GM18868 (cell line): ENCODE measurements around the gene LGR5.

Source experiments
- ATAC-seq: cut with Tn5 transposase; IDR thresholded peaks from one replicate; pipeline ENCODE4 v1.9.1; 2021; ENCODE audit warnings: mild to moderate bottlenecking, moderate library complexity; ENCODE audit not compliant: unreplicated experiment

LGR5 gene, protein sequence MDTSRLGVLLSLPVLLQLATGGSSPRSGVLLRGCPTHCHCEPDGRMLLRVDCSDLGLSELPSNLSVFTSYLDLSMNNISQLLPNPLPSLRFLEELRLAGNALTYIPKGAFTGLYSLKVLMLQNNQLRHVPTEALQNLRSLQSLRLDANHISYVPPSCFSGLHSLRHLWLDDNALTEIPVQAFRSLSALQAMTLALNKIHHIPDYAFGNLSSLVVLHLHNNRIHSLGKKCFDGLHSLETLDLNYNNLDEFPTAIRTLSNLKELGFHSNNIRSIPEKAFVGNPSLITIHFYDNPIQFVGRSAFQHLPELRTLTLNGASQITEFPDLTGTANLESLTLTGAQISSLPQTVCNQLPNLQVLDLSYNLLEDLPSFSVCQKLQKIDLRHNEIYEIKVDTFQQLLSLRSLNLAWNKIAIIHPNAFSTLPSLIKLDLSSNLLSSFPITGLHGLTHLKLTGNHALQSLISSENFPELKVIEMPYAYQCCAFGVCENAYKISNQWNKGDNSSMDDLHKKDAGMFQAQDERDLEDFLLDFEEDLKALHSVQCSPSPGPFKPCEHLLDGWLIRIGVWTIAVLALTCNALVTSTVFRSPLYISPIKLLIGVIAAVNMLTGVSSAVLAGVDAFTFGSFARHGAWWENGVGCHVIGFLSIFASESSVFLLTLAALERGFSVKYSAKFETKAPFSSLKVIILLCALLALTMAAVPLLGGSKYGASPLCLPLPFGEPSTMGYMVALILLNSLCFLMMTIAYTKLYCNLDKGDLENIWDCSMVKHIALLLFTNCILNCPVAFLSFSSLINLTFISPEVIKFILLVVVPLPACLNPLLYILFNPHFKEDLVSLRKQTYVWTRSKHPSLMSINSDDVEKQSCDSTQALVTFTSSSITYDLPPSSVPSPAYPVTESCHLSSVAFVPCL

DNA sequence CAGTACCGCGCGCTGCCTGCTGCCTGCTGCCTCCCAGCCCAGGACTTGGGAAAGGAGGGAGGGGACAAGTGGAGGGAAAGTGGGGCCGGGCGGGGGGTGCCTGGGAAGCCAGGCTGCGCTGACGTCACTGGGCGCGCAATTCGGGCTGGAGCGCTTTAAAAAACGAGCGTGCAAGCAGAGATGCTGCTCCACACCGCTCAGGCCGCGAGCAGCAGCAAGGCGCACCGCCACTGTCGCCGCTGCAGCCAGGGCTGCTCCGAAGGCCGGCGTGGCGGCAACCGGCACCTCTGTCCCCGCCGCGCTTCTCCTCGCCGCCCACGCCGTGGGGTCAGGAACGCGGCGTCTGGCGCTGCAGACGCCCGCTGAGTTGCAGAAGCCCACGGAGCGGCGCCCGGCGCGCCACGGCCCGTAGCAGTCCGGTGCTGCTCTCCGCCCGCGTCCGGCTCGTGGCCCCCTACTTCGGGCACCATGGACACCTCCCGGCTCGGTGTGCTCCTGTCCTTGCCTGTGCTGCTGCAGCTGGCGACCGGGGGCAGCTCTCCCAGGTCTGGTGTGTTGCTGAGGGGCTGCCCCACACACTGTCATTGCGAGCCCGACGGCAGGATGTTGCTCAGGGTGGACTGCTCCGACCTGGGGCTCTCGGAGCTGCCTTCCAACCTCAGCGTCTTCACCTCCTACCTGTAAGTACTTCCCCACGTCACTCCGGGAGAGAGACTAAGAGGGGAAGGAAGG is at the start of gene LGR5:
Gene LGR5, plus strand, starts transcription at position 186 of the 732 bp plus-strand sequence. Its CDS starts 283 bp downstream, at position 469.
- peak; percentile 43 for ATAC-seq

DNA sequence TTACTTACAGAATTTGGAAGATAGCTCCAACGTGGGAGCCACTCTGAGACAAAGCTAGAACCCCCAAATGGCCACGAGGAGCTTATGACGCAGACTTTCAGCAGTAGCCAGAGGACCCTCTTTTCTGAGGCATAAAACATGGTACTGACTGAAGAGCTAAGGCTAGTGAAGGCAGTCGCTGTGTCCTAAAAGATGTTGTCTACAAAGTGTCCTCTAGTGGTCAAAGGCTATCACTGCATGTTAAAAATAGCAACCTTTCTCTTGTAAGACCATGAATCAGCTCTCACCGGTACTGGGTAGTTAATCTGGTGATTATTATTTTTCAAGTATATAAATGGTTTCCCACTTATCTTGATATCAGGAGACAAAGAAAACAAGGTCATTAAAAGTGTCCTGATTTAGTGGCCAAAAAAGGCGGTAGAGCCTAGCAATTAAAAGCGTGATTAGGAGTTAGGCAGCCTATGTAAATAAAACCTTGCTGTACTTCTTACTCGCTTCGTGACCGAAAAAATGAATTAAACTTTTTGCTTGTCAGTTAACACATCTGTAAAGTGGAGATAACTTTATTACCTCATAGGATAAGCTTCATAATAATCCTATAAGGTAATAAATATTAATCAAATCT is 47.0 kb upstream of the LGR5 start:
- peak; percentile 98 for ATAC-seq

DNA sequence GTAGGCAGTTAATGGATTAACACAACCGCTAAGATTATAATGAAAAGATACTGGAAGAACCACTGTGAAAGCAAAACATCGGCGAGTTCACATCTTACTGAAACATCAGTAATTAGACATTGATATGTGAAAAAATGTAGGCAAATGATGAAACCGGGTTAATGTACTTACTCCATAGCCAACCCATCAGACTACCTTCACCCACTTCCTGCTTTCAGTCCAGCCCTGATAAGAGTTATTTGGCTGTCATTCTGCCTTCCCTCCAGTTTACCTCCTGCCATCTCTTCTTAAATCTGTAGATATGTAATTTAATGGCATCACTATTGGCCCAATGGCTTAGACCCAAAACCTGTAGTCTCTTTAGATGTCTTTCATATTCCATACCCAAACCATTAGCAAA is 46.0 kb upstream of the LGR5 start:
- no peak for ATAC-seq

DNA sequence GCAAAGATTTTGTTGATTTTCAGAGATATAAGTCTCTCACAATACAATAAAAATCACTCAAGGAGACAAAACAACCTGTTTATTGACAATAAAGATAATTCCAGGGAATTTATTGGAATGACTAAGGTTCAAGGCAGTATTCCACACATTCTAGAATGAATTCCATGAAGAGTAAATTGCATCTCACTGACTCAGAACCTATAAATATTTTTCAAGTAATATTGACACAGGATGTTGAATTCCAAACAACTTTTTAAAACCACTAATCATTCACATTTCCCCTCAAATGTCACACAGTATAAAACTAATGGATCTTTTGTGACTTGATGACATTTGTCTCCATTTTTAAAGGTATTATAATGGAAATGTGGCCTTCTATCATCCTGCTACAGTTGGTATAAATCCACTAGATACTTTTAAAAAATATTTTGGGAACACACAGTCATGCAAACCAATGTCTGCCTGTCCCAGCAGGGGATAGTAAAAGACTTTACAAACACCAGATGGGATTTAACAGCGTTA is 42.1 kb upstream of the LGR5 start:
- ATAC-seq, result no peak

DNA sequence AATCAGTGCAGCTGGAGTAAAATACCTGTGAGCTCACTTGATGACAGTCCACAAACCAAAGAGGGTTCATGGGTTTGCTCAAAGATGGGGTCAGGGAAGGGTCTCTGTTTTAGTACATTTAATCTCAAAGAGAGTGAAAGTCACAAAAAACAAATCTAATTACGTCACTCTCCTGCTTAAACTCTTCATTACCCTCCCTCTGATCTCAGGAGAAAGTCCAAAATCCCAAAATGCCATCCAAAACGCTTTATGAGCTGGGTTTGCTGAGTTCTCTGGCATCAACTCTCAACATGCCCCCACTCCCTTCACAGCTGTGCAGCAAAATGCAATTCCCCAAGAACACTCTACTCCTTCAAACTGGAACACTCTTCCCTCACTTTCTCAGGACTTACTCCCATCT is 40.4 kb upstream of the LGR5 start:
- ATAC-seq, result no peak

DNA sequence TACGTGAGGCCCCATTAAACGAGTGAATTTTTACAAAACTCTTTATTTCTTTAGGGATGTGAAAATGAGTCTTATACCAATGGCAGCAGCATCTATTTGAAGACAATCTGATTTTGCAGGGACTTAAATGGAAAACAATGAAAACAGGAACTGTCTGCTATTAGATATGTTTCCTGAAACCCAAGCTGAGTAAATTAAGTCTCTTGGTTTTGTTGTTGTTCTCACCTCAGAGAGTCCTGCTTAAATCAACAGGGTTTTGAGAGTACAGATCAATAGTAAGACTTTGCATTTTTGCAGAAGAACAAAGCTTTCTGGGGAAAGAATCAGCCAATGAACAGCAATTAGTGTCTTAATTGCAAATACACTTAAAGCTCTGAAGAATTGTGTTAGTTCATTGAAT is 39.1 kb upstream of the LGR5 start:
- ATAC-seq, result peak; percentile 83

DNA sequence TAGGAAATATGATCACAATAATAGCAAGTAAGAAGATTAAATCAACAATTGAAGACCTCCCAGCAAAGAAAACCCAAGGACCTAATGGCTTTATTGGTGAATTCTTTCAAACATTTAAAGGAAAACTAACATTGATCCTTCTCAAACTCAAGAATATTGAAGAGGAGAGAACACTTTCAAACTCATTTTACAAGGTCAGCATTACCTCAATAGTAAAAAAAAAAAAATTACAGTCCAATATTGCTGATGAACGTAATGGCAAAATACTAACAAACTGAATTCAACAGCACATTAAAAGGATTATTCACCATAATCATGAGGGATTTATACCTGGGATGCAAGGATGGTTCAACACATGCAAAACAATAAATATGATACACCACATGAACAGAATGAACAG is 33.7 kb upstream of the LGR5 start:
- ATAC-seq, result no peak

DNA sequence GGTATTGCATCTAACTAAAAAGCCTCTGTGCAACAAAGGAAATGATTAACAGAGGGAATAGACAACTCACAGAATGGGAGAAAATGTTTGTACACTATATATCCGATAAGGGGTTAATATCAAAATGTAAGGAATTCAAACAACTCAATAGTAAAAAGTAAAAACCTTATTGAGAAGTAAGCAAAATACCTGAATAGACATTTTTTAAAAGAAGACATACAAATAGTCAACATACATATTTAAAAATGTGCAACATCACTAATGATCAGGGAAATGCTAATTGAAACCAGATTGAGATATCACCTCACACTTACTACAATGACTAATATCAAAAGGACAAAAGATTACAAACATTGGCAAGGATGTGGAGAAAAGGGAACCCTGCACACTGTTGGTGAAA is 31.9 kb upstream of the LGR5 start:
- no peak for ATAC-seq

DNA sequence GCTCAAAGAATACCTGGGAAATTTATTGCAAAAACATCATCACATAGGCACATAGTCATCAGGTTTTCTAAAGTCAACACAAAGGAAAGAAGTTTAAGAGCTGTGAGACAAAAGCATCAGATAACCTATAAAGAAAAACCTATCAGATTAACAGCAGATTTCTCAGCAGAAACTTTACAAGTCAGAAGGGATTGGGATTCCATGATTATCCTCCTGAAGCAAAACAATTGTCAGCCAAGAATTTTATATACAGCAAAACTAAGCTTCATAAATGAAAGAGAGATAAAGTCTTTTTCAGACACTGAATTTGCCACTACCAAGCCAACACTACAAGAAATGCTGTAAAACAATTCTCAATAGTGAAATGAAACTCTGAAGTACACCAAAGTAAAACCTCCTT is 28.8 kb upstream of the LGR5 start:
- ATAC-seq, result no peak

DNA sequence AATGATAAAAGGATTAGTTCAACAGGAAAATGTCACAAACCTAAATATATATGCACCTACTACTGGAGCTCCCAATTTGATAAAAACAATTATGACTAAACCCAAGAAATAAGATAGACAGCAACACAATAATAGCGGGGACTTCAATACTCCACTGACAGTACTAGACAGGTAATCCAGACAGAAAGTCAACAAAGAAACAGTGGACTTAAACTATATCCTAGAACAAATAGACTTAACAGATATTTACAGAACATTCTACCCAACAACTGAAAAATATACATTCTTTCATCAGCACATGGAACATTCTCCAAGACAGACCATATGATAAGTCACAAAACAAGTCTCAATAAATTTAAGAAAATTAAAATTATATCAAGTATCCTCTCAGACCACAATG is 28.0 kb upstream of the LGR5 start:
- no peak for ATAC-seq

DNA sequence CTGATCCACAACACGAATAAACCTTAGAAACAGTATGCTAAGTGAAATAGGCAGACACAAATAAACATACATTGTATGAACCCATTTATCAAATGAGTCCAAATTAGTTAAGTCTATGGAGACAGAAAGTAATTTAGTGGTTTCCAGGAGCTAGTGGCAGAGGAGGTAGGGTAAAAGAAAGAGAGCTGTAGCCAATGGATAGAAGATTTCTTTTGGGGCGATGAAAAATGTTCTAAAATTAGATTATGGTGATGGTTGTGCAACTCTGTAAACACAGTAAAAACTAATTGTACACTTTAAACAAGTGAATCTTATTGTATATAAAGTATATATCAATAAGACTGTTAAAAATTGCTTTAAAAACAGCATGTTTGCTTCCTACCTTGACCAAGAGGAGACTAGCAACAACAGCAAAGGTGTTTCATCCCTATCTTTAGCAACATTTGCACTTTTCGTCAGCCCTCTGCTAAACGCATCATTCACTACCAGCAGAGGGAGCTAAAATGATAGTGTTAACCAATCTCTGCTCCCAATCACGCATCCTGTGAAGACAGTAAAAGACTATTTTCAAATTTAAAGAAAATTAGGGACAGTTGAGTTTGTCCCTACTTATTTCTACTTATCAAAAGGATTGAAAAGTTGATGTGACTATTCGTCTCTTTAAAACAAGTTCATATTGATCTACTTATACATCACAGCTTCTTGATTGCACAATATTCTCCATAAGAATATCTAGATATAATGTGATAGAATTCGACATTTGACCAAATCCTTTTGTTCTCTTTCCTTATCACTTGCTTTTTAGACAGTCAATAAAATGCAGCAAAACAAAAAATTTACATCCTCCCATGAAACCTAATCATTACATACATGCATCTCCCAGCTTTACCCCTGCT is 24.0 kb upstream of the LGR5 start:
- ATAC-seq, result peak; percentile 92

DNA sequence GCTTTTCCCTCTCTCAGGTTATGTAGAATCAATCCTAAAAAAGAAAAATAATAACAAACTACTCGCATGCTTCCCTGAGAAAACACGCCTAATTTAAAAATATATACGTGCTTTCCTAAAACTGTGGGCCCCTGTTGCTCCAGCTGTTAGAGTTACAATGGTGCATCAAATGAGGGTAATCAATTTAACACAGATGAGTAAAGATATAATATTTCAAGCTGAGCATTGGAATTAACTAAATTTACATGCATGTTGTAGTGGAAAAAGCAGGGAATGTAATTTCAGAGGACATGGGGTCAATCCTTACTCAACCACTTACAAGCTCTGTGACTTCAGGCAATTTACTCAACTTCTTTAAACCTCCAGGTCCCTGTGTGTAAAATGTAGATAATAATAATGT is 22.4 kb upstream of the LGR5 start:
- ATAC-seq, result no peak

DNA sequence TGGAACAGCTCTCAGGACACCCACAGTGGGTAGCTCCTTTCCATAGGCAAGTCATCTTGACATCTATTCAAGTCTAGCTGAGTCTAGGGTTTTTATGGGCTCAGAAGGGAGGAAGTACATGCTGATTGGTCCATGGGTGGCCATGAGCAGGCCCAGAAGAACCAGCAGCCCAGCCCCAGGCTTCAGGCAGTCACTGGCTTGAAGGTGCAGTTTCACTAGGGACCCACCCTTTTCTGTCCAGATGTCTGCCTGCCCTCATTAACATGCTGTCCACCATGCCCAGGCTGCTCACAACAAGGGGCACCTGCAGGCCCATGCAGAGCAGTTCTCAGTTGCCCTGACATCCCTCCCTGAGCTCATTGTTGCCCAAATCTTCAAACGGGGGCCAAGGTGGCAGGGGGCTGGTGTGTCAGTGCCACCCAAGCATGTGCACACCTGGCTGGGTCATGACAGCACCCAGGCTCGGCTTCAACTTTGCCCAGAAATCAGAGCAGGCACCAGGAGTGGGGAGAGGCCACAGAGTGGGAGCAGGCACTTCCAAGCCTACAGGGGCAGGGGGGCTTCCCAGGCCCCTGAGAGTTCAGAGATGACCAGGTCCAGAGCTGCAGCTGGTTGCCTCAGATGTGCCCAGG is 18.7 kb upstream of the LGR5 start:
- ATAC-seq, result no peak

DNA sequence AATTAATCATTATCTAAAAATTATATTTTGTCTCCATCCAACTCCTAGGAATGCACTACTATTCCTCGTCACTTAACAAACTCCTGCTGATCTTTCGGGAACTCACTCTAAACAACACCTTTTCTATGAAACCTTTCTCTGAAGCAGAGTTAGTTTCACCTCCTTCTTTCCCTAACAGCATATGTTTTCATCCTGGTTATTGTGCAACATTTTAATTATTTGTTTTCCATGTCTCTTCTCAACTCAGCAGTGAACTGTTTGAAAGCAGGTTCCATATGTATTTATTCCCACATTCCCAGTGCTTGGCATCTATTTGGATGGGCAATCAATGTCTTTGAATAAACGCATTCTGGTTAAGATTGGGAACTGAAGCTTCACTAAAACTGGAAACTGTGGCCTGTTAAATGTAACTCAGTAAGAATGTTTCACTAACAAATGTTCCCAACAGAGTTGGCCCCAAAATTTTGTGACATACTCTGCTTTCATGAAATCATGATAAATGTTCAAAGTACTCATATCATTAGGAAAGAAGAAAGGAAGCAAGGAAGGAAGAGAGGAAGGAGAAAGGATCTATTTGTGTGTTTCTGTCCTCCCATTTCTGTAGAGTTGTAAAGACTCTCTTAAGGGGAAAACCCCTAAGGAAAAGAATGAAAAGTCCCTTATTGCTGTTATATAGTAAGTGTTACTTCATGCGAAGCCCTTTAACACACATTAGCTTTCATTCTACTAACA is 13.9 kb upstream of the LGR5 start:
- ATAC-seq, result no peak

DNA sequence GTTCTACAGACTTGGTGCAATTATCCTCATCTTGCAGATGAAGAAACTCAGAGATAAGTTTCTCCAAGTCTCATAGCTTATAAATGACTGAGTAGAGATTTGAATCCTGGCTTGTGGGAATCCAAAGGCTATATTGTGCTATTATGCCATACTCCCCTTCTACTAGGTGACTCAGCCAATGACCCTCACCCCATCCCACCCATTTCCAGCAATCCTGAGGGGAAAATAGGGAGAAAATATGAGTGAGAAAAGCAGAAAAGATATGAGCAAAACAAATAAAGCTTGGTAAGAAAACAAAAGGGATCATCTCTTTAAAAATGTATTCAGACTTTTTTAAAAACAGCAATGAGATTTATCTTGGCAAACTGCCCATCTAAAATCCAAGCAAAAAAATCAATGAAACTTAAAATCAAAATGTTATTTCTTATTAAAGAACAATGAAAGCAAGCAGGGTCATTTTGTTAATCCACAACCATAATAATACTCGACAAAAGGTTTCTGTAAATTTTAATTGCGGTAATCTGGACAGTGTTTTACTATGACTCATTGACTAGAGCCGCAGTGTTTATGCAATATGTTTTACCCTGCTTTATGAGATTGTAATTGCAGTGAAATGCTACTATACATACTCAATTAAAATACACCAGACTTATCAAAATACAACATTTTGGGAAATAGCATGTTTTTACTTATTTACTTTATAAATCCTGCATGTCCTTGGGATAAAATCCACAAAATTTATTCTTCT is 13.1 kb upstream of the LGR5 start:
- no peak for ATAC-seq

DNA sequence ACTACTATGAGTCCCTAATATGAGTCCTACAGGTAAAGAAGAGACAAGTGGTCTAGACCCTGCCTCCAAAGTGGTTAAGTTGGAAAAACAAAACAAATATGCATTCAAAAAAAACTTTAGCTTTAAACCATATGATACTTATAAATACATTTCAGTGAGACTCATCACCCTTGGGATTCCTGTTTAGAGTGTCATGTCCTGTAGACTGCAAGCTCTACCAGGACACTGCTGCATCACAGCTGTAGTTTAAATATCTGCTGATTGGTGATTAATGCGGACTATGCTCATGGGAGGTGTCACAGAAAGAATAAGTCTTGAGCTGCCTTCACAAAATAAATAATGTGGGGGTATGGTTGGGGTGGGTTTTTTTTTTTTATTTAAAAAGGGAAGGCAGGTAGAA is 8.8 kb upstream of the LGR5 start:
- ATAC-seq, result no peak

DNA sequence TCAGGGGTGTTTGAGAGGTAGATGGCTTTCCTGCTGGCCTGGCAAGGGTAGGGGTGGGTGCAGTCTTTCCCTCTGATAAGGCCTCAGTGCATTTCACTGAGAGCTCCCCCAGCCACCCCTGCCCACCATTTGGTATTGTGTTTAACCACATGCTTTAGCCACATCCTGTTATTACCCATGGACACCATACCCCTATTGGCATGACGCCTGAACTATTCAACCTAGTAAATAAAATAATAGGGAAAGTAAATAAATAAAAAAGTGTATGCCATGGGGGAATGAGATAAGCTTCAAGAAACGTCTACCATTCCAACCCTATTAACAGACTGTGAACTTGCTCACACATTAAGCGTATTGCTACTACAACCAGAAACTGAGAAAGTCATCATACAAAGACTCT is 7.6 kb upstream of the LGR5 start:
- ATAC-seq, result no peak

DNA sequence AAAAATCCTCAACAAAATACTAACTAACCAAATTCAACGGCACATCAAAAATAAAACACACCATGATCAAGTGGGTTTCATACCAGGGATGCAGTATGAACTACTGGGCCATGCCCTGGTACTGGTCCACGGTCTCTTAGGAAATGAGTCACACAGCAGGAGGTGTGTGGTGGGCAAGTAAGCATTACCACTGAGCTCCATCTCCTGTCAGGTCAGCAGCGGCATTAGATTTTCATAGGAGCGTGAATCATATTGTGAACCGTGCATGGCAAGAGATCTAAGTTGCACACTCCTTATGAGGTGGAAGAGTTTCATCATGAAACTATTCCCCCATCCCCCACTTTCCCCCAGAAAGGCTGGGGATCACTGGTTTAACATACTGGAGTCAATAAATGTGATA is 6.7 kb upstream of the LGR5 start:
- no peak for ATAC-seq
